ENCODE measurements around the gene TYMP. TPM values are rescaled to one million over a fixed set of nuclear protein-coding genes. Genes with fewer than 3 reads are reported as not detected.

Gene TYMP
- total RNA-seq, 2 donors from 2014 or later = 29.8 to 65.3 TPM

DNA sequence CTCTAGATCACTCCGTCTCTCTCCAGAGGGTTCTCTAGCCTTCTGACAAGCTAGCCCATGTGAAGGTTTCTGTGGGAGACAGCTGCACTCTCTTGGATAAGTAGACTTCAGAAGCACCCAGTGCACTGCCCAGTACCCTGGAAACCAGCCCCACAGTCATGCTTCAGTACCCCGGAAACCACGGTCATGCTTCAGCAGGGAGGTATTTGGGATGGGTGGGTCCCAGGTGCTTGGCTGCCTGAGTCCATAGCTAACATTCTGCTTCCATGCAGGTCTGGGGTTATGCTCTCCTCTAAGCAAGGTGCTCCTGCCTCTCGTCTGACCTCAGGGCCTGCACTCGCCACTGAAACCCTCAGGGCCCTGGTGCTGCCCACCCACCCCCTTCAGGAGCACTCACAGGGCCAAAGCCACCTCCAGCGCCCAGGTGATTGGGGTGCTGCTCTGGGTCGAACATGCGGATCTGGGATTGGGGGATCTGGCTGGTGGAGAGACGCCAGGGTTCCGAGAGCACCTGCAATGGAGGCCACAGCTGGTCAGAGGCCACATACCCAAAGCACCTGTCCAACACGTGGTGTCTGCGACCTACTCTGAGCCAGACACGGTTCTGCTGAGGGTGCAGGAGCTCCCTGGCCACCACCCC lies 40.2 kb upstream of the TYMP start:
- Histone ChIP-seq H3K9me3 (no peaks in the 10 kb centered on the region), H3K36me3 (replicated peaks in 1 of 2; ENCODE audit: insufficient read depth in 1 of 2, low read depth in 2 of 2) (no peaks in the 10 kb centered on the region), H3K27me3 (no peaks in the 10 kb centered on the region), H3K27ac (no peak overlapping the region), H3K4me1 (peaks cover 18% of the 10 kb centered on the region), H3K4me3 (no peak overlapping the region)
- TF ChIP-seq, protein P1, sequence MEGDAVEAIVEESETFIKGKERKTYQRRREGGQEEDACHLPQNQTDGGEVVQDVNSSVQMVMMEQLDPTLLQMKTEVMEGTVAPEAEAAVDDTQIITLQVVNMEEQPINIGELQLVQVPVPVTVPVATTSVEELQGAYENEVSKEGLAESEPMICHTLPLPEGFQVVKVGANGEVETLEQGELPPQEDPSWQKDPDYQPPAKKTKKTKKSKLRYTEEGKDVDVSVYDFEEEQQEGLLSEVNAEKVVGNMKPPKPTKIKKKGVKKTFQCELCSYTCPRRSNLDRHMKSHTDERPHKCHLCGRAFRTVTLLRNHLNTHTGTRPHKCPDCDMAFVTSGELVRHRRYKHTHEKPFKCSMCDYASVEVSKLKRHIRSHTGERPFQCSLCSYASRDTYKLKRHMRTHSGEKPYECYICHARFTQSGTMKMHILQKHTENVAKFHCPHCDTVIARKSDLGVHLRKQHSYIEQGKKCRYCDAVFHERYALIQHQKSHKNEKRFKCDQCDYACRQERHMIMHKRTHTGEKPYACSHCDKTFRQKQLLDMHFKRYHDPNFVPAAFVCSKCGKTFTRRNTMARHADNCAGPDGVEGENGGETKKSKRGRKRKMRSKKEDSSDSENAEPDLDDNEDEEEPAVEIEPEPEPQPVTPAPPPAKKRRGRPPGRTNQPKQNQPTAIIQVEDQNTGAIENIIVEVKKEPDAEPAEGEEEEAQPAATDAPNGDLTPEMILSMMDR (IDR thresholded peaks at IDR 0.05) = no peak
- TF ChIP-seq POLR2A (IDR thresholded peaks at IDR 0.05) = no peak
- no peak for ATAC-seq
- intact Hi-C loops (cut with DNase I) = no loop called here
- WGBS, 2 donors = 69 to 90% methylated on average over 3 to 8 of the region's 13 CpGs
- no peak for DNase-seq

DNA sequence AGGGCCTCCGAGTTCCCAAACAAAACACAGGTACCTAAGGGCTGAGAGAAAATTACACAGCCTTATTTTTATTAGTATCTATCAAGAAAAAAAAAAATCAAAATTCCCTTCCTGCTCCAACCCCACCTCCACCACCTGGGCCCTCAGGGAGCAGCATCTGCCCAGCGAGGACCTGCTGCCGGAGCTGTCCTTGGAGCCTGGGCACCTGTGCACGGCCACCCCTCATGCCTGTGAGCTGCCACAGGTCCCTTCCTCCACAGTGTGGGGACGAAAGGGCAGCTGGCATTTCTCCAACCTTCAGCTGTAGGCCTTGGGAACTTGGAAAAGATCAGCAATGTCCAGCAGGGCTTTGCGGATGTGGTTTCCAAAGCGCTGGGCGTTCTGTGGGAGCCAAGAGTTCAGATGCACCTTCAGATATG lies 39.2 kb upstream of the TYMP start:
- intact Hi-C loops (cut with DNase I) = no loop called here
- no peak for TF ChIP-seq POLR2A (IDR thresholded peaks at IDR 0.05)
- Histone ChIP-seq H3K36me3 (replicated peaks in 1 of 2; ENCODE audit: insufficient read depth in 1 of 2, low read depth in 2 of 2) (no peaks in the 10 kb centered on the region), H3K9me3 (no peaks in the 10 kb centered on the region), H3K27ac (peak overlapping the region in 2 of 4 donors; percentile 30 to 66), H3K4me1 (peaks cover 24% of the 10 kb centered on the region), H3K4me3 (no peak overlapping the region), H3K27me3 (no peaks in the 10 kb centered on the region)
- peak; percentile 47 for ATAC-seq
- 38 to 44% methylated on average over 8 of the region's 8 CpGs for WGBS, 2 donors
- peak; percentile 46 to 80 (median 72) for DNase-seq

DNA sequence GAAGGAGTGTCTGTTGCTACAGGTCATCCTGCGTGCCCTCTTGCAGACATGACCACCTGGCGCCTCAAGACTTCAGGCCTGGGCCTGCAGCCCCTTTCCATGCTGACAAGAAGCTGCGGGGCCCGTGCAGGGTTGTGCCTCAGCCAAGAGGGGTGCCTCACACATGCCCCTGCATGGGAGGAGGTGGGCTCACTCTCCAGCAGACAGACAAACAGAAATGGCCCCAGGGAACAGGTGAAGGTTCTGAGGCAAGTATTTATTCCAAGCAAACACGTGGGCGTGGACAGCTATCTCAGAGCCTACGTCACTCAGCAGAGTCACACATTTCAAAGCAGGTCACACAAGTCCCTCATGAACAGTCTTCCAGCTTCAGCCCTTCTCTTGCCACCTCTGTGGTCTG lies 38.8 kb upstream of the TYMP start:
- H3K4me1 ChIP-seq = peaks cover 29% of the 10 kb centered on the region
- no peak for TF ChIP-seq POLR2A (IDR thresholded peaks at IDR 0.05)
- TF ChIP-seq, protein P1 (IDR thresholded peaks at IDR 0.05) = no peak
- WGBS, 2 donors = 70 to 78% methylated on average over 7 of the region's 7 CpGs
- H3K27ac ChIP-seq = peak overlapping the region in 2 of 4 donors; percentile 30 to 66
- no peaks in the 10 kb centered on the region for H3K9me3 ChIP-seq
- intact Hi-C loops (cut with DNase I) = no loop called here
- peak; percentile 64 for ATAC-seq
- peak in 3 of 4 donors; percentile 45 to 66 (median 56) for DNase-seq
- no peaks in the 10 kb centered on the region for H3K27me3 ChIP-seq
- H3K36me3 ChIP-seq (replicated peaks in 1 of 2; ENCODE audit: insufficient read depth in 1 of 2, low read depth in 2 of 2) = no peaks in the 10 kb centered on the region
- H3K4me3 ChIP-seq = no peak overlapping the region

DNA sequence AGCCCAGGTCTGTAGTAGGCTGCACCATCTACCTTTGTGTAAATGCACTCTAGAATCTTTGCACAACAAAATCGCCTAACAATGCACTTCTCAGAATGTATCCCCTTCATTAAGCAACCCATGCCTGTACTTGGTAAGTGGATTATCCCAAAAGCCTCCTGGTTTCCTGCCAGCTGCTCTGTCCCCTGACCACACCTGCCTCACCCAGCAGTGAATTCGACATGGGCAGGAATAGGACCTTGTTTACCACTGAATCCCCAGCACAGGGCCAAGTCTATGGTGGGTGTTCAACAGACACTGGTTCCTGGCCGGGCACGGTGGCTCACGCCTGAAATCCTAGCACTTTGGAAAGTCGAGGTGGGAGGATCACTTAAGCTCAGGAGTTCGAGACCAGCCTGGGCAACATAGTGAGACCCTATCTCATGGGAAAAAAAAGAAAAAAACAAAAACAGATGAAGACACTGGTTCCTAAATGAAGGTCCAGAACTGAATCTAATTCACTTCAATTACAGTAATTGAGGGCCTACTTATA lies 38.0 kb upstream of the TYMP start:
- TF ChIP-seq POLR2A (IDR thresholded peaks at IDR 0.05) = no peak
- TF ChIP-seq, protein P1 (IDR thresholded peaks at IDR 0.05) = no peak
- no peaks in the 10 kb centered on the region for H3K9me3 ChIP-seq
- intact Hi-C loops (cut with DNase I) = no loop called here
- no peak overlapping the region for H3K4me3 ChIP-seq
- H3K36me3 ChIP-seq (replicated peaks in 1 of 2; ENCODE audit: insufficient read depth in 1 of 2, low read depth in 2 of 2) = no peaks in the 10 kb centered on the region
- no peak overlapping the region for H3K27ac ChIP-seq
- 89 to 91% methylated on average over 7 of the region's 7 CpGs for WGBS, 2 donors
- DNase-seq (no peak), ATAC-seq (no peak)
- peaks cover 34% of the 10 kb centered on the region for H3K4me1 ChIP-seq
- H3K27me3 ChIP-seq = no peaks in the 10 kb centered on the region

DNA sequence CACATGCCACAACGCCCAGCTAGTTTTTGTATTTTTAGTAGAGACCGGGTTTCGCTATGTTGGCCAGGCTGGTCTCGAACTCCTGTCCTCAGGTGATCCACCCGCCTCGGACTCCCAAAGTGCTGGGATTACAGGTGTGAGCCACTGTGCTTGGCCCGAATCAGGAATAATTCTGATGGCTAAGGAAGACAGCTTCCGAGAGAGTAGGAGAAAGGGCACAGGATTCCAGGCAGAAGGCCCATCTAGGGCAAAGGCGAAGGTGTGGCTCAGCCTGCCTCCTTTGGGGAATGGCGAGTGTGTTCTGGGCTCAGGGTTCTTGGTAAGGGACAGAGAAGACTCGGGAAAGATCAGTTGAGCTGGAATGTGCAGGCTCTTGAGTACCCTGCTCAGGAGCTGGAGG lies 34.5 kb upstream of the TYMP start:
- Histone ChIP-seq H3K36me3 (replicated peaks in 1 of 2; ENCODE audit: insufficient read depth in 1 of 2, low read depth in 2 of 2) (no peaks in the 10 kb centered on the region), H3K27me3 (no peaks in the 10 kb centered on the region), H3K4me1 (peaks cover 25% of the 10 kb centered on the region), H3K27ac (peak overlapping the region in 1 of 4 donors; percentile 75), H3K9me3 (no peaks in the 10 kb centered on the region), H3K4me3 (no peak overlapping the region)
- intact Hi-C loops (cut with DNase I) = no loop called here
- DNase-seq = no peak
- 88 to 93% methylated on average over 11 of the region's 11 CpGs for WGBS, 2 donors
- ATAC-seq = no peak
- TF ChIP-seq POLR2A (IDR thresholded peaks at IDR 0.05) = no peak
- TF ChIP-seq, protein P1 (IDR thresholded peaks at IDR 0.05) = no peak
